Measurements from ENCODE around the gene PTPN3.

Gene PTPN3

GRCh38 chr9:109488791-109489492, 9.2 kb downstream of the PTPN3 start:
- WGBS (ENCODE audit: insufficient coverage, insufficient read length): no CpG with 5 or more reads among the region's 7 CpGs
- H3K27ac ChIP-seq (ENCODE audit: low read length): no peak overlapping the region
- no peaks in the 10 kb centered on the region for H3K4me1 ChIP-seq (ENCODE audit: control insufficient read depth, insufficient read depth, low read length)
- no peak for DNase-seq (ENCODE audit: low read depth, low spot score)
- H3K36me3 ChIP-seq (ENCODE audit: control insufficient read depth, insufficient read depth, low read length): no peaks in the 10 kb centered on the region
- no peak overlapping the region for H3K4me3 ChIP-seq (ENCODE audit: low read length)
- H3K9me3 ChIP-seq (ENCODE audit: control insufficient read depth, insufficient read depth, low read length): no peaks in the 10 kb centered on the region
- no peaks in the 10 kb centered on the region for H3K27me3 ChIP-seq (ENCODE audit: control insufficient read depth, insufficient read depth, low read length)

- Histone ChIP-seq H3K9me3 (ENCODE audit: control insufficient read depth, insufficient read depth, low read length) (no peaks in the 10 kb centered on the region), H3K27me3 (ENCODE audit: control insufficient read depth, insufficient read depth, low read length) (no peaks in the 10 kb centered on the region), H3K4me1 (ENCODE audit: control insufficient read depth, insufficient read depth, low read length) (no peaks in the 10 kb centered on the region), H3K4me3 (ENCODE audit: low read length) (no peak overlapping the region), H3K36me3 (ENCODE audit: control insufficient read depth, insufficient read depth, low read length) (no peaks in the 10 kb centered on the region), H3K27ac (ENCODE audit: low read length) (no peak overlapping the region)
- no peak for DNase-seq (ENCODE audit: low read depth, low spot score)
- no CpG with 5 or more reads among the region's 4 CpGs for WGBS (ENCODE audit: insufficient coverage, insufficient read length)
Measured at GRCh38 chr9:109488351-109488750, 9.8 kb downstream of the PTPN3 start.

GRCh38 chr9:109487247-109487646, 10.9 kb downstream of the PTPN3 start:
- Histone ChIP-seq H3K36me3 (ENCODE audit: control insufficient read depth, insufficient read depth, low read length) (no peaks in the 10 kb centered on the region), H3K4me3 (ENCODE audit: low read length) (no peak overlapping the region), H3K27me3 (ENCODE audit: control insufficient read depth, insufficient read depth, low read length) (no peaks in the 10 kb centered on the region), H3K4me1 (ENCODE audit: control insufficient read depth, insufficient read depth, low read length) (no peaks in the 10 kb centered on the region), H3K9me3 (ENCODE audit: control insufficient read depth, insufficient read depth, low read length) (no peaks in the 10 kb centered on the region), H3K27ac (ENCODE audit: low read length) (no peak overlapping the region)
- DNase-seq (ENCODE audit: low read depth, low spot score): no peak
- WGBS (ENCODE audit: insufficient coverage, insufficient read length): no CpG with 5 or more reads among the region's 7 CpGs

GRCh38 chr9:109483744-109484429, 14.2 kb downstream of the PTPN3 start:
- no CpG with 5 or more reads among the region's 14 CpGs for WGBS (ENCODE audit: insufficient coverage, insufficient read length)
- Histone ChIP-seq H3K9me3 (ENCODE audit: control insufficient read depth, insufficient read depth, low read length) (no peaks in the 10 kb centered on the region), H3K36me3 (ENCODE audit: control insufficient read depth, insufficient read depth, low read length) (no peaks in the 10 kb centered on the region), H3K27me3 (ENCODE audit: control insufficient read depth, insufficient read depth, low read length) (no peaks in the 10 kb centered on the region), H3K4me1 (ENCODE audit: control insufficient read depth, insufficient read depth, low read length) (no peaks in the 10 kb centered on the region), H3K27ac (ENCODE audit: low read length) (no peak overlapping the region), H3K4me3 (ENCODE audit: low read length) (no peak overlapping the region)
- no peak for DNase-seq (ENCODE audit: low read depth, low spot score)

GRCh38 chr9:109482391-109482916, 15.7 kb downstream of the PTPN3 start:
- WGBS (ENCODE audit: insufficient coverage, insufficient read length): no CpG with 5 or more reads among the region's 5 CpGs
- no peaks in the 10 kb centered on the region for H3K9me3 ChIP-seq (ENCODE audit: control insufficient read depth, insufficient read depth, low read length)
- DNase-seq (ENCODE audit: low read depth, low spot score): no peak
- no peaks in the 10 kb centered on the region for H3K4me1 ChIP-seq (ENCODE audit: control insufficient read depth, insufficient read depth, low read length)
- H3K27ac ChIP-seq (ENCODE audit: low read length): no peak overlapping the region
- H3K27me3 ChIP-seq (ENCODE audit: control insufficient read depth, insufficient read depth, low read length): no peaks in the 10 kb centered on the region
- no peaks in the 10 kb centered on the region for H3K36me3 ChIP-seq (ENCODE audit: control insufficient read depth, insufficient read depth, low read length)
- H3K4me3 ChIP-seq (ENCODE audit: low read length): no peak overlapping the region

- H3K9me3 ChIP-seq (ENCODE audit: control insufficient read depth, insufficient read depth, low read length): no peaks in the 10 kb centered on the region
- no peak for DNase-seq (ENCODE audit: low read depth, low spot score)
- WGBS (ENCODE audit: insufficient coverage, insufficient read length): no CpG with 5 or more reads among the region's 7 CpGs
Measured at GRCh38 chr9:109481856-109482255, 16.3 kb downstream of the PTPN3 start.

GRCh38 chr9:109479822-109480221, 18.3 kb downstream of the PTPN3 start:
- Histone ChIP-seq H3K4me3 (ENCODE audit: low read length) (no peak overlapping the region), H3K36me3 (ENCODE audit: control insufficient read depth, insufficient read depth, low read length) (no peaks in the 10 kb centered on the region), H3K27me3 (ENCODE audit: control insufficient read depth, insufficient read depth, low read length) (no peaks in the 10 kb centered on the region), H3K27ac (ENCODE audit: low read length) (no peak overlapping the region), H3K9me3 (ENCODE audit: control insufficient read depth, insufficient read depth, low read length) (no peaks in the 10 kb centered on the region), H3K4me1 (ENCODE audit: control insufficient read depth, insufficient read depth, low read length) (no peaks in the 10 kb centered on the region)
- no CpG with 5 or more reads among the region's 2 CpGs for WGBS (ENCODE audit: insufficient coverage, insufficient read length)
- no peak for DNase-seq (ENCODE audit: low read depth, low spot score)

More at GRCh38 chr9:109481856-109482255, 16.3 kb downstream of the PTPN3 start:
- no peaks in the 10 kb centered on the region for H3K4me1 ChIP-seq (ENCODE audit: control insufficient read depth, insufficient read depth, low read length)
- no peaks in the 10 kb centered on the region for H3K27me3 ChIP-seq (ENCODE audit: control insufficient read depth, insufficient read depth, low read length)
- no peak overlapping the region for H3K4me3 ChIP-seq (ENCODE audit: low read length)
- H3K36me3 ChIP-seq (ENCODE audit: control insufficient read depth, insufficient read depth, low read length): no peaks in the 10 kb centered on the region
- H3K27ac ChIP-seq (ENCODE audit: low read length): no peak overlapping the region

- no peaks in the 10 kb centered on the region for H3K27me3 ChIP-seq (ENCODE audit: control insufficient read depth, insufficient read depth, low read length)
- H3K36me3 ChIP-seq (ENCODE audit: control insufficient read depth, insufficient read depth, low read length): no peaks in the 10 kb centered on the region
- DNase-seq (ENCODE audit: low read depth, low spot score): no peak
- no peaks in the 10 kb centered on the region for H3K9me3 ChIP-seq (ENCODE audit: control insufficient read depth, insufficient read depth, low read length)
- no peak overlapping the region for H3K4me3 ChIP-seq (ENCODE audit: low read length)
- no peaks in the 10 kb centered on the region for H3K4me1 ChIP-seq (ENCODE audit: control insufficient read depth, insufficient read depth, low read length)
- WGBS (ENCODE audit: insufficient coverage, insufficient read length): no CpG with 5 or more reads among the region's 10 CpGs
- H3K27ac ChIP-seq (ENCODE audit: low read length): no peak overlapping the region
Measured at GRCh38 chr9:109478665-109479380, 19.3 kb downstream of the PTPN3 start.

- Histone ChIP-seq H3K4me3 (ENCODE audit: low read length) (no peak overlapping the region), H3K9me3 (ENCODE audit: control insufficient read depth, insufficient read depth, low read length) (no peaks in the 10 kb centered on the region), H3K27me3 (ENCODE audit: control insufficient read depth, insufficient read depth, low read length) (no peaks in the 10 kb centered on the region), H3K27ac (ENCODE audit: low read length) (no peak overlapping the region), H3K4me1 (ENCODE audit: control insufficient read depth, insufficient read depth, low read length) (no peaks in the 10 kb centered on the region), H3K36me3 (ENCODE audit: control insufficient read depth, insufficient read depth, low read length) (no peaks in the 10 kb centered on the region)
- DNase-seq (ENCODE audit: low read depth, low spot score): no peak
- no CpG with 5 or more reads among the region's 7 CpGs for WGBS (ENCODE audit: insufficient coverage, insufficient read length)
Measured at GRCh38 chr9:109478051-109478563, 20.0 kb downstream of the PTPN3 start.

- Histone ChIP-seq H3K36me3 (ENCODE audit: control insufficient read depth, insufficient read depth, low read length) (no peaks in the 10 kb centered on the region), H3K27ac (ENCODE audit: low read length) (no peak overlapping the region)
- DNase-seq (ENCODE audit: low read depth, low spot score): no peak
Measured at GRCh38 chr9:109477258-109478050, 20.7 kb downstream of the PTPN3 start.

More at GRCh38 chr9:109477258-109478050, 20.7 kb downstream of the PTPN3 start:
- no peaks in the 10 kb centered on the region for H3K27me3 ChIP-seq (ENCODE audit: control insufficient read depth, insufficient read depth, low read length)
- H3K4me1 ChIP-seq (ENCODE audit: control insufficient read depth, insufficient read depth, low read length): no peaks in the 10 kb centered on the region
- WGBS (ENCODE audit: insufficient coverage, insufficient read length): no CpG with 5 or more reads among the region's 11 CpGs
- H3K4me3 ChIP-seq (ENCODE audit: low read length): no peak overlapping the region
- no peaks in the 10 kb centered on the region for H3K9me3 ChIP-seq (ENCODE audit: control insufficient read depth, insufficient read depth, low read length)

All from iPS DF 6.9 (cell line).